Left ventricle myocardium inferior (tissue), 1 donor: Measurements from ENCODE around the gene RARA. TPM values are rescaled to one million over a fixed set of nuclear protein-coding genes. Genes with fewer than 3 reads are reported as not detected.

Experiments
- DNase-seq: peaks from one replicate; pipeline ENCODE4 v3.0.0-alpha.2; 2020
- H3K27ac ChIP-seq: fragments of 200-600 bp; replicated peaks from 2 replicates; pipeline ENCODE4 v1.8.0; 2021
- H3K27me3 ChIP-seq: fragments of 200-600 bp; 2 replicates; pipeline ENCODE4 v1.8.0; 2021; ENCODE audit warnings: low read depth
- H3K36me3 ChIP-seq: fragments of 200-600 bp; 2 replicates; pipeline ENCODE4 v1.8.0; 2021
- H3K4me1 ChIP-seq: fragments of 200-600 bp; 2 replicates; pipeline ENCODE4 v1.8.0; 2021
- H3K4me3 ChIP-seq: fragments of 200-600 bp; 2 replicates; pipeline ENCODE4 v1.8.0; 2021; ENCODE audit warnings: mild to moderate bottlenecking, moderate library complexity
- H3K9me3 ChIP-seq: fragments of 200-600 bp; replicated peaks from 2 replicates; pipeline ENCODE4 v1.8.0; 2021
- intact Hi-C: fragments of 100-400 bp; cut with micrococcal nuclease; formaldehyde crosslinking; loops from one replicate; pipeline ENCODE4 v1.11.0; 2022
- total RNA-seq: library from RNA; stranded (reverse); fragmentation: NEBNext Ultra II Directional; extraction: Animal tissue kit (Norgen Biotek cat#: 25700); gene quantifications from one replicate; pipeline ENCODE4 v1.2.1, GENCODE V29; 2021
- TF ChIP-seq, protein P1 (sequence below): fragments of 200-600 bp; IDR thresholded peaks from 2 replicates; pipeline ENCODE4 v1.8.0; 2021; ENCODE audit warnings: antibody characterized with exemption, mild to moderate bottlenecking, borderline replicate concordance
- donor health status: DM: no; HTN: yes; CAD: no; lungs with severe emphysema.

Gene RARA
- total RNA-seq, 1 donor from 2014 or later = 17.1 TPM

DNA sequence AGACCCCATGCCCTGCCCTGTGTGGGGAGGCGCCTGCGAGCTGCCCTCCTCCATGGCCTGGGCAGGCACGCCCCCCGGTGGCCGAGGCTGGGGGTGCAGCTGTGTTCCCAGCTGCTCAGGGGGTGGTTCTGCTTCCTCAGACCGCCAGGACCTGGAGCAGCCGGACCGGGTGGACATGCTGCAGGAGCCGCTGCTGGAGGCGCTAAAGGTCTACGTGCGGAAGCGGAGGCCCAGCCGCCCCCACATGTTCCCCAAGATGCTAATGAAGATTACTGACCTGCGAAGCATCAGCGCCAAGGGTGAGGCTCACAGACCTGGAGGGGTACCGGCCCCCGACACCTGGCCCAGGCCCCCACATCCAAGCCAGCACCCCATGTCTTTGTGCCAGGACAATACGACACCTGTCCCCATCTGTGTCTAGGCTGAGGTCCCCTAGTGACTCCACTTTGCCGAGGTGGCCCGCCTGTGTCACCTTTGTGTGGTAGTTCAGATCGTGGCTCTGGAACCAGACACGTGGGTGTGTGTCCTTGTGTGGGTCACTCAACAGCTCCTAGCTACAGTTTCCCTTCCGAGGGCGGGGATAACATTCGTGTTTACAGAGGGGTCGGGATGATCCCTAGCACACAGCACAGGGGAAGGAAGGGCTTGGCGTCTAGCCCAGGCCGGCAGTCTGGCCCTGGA, 46.3 kb downstream of the RARA start:
- DNase-seq = peak; percentile 79
- Histone ChIP-seq H3K27ac (peak overlapping the region; percentile 63), H3K4me1 (peaks cover 53% of the 10 kb centered on the region), H3K36me3 (peaks cover 55% of the 10 kb centered on the region), H3K4me3 (no peak overlapping the region), H3K27me3 (no peaks in the 10 kb centered on the region), H3K9me3 (no peaks in the 10 kb centered on the region)
- TF ChIP-seq, protein P1, sequence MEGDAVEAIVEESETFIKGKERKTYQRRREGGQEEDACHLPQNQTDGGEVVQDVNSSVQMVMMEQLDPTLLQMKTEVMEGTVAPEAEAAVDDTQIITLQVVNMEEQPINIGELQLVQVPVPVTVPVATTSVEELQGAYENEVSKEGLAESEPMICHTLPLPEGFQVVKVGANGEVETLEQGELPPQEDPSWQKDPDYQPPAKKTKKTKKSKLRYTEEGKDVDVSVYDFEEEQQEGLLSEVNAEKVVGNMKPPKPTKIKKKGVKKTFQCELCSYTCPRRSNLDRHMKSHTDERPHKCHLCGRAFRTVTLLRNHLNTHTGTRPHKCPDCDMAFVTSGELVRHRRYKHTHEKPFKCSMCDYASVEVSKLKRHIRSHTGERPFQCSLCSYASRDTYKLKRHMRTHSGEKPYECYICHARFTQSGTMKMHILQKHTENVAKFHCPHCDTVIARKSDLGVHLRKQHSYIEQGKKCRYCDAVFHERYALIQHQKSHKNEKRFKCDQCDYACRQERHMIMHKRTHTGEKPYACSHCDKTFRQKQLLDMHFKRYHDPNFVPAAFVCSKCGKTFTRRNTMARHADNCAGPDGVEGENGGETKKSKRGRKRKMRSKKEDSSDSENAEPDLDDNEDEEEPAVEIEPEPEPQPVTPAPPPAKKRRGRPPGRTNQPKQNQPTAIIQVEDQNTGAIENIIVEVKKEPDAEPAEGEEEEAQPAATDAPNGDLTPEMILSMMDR = peak; percentile 98
- intact Hi-C loops = loop anchor here (10.0 kb wide), 1 partner anchor 60 kb away; the partner anchor contains the start of gene TOP2A

DNA sequence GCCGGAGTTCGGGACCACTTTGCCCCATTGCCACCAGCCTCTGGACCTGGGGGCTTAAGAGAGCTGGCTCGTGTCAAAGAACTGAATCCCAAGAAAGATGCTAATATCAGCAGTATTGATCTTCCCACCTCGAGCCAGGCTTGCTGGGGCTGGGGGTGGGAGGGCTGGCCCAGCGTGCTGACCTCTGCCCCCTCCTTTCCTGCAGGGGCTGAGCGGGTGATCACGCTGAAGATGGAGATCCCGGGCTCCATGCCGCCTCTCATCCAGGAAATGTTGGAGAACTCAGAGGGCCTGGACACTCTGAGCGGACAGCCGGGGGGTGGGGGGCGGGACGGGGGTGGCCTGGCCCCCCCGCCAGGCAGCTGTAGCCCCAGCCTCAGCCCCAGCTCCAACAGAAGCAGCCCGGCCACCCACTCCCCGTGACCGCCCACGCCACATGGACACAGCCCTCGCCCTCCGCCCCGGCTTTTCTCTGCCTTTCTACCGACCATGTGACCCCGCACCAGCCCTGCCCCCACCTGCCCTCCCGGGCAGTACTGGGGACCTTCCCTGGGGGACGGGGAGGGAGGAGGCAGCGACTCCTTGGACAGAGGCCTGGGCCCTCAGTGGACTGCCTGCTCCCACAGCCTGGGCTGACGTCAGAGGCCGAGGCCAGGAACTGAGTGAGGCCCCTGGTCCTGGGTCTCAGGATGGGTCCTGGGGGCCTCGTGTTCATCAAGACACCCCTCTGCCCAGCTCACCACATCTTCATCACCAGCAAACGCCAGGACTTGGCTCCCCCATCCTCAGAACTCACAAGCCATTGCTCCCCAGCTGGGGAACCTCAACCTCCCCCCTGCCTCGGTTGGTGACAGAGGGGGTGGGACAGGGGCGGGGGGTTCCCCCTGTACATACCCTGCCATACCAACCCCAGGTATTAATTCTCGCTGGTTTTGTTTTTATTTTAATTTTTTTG, 47.1 kb downstream of the RARA start:
- peak overlapping the region; percentile 63 for H3K27ac ChIP-seq
- peak; percentile 68 for DNase-seq
- peaks cover 45% of the 10 kb centered on the region for H3K4me1 ChIP-seq
- no peaks in the 10 kb centered on the region for H3K9me3 ChIP-seq
- intact Hi-C loops = loop anchor here (10.0 kb wide), 1 partner anchor 59 kb away; the partner anchor contains the start of gene TOP2A
- H3K36me3 ChIP-seq = peaks cover 51% of the 10 kb centered on the region
- no peak overlapping the region for H3K4me3 ChIP-seq
- H3K27me3 ChIP-seq = no peaks in the 10 kb centered on the region
- TF ChIP-seq, protein P1 = no peak

DNA sequence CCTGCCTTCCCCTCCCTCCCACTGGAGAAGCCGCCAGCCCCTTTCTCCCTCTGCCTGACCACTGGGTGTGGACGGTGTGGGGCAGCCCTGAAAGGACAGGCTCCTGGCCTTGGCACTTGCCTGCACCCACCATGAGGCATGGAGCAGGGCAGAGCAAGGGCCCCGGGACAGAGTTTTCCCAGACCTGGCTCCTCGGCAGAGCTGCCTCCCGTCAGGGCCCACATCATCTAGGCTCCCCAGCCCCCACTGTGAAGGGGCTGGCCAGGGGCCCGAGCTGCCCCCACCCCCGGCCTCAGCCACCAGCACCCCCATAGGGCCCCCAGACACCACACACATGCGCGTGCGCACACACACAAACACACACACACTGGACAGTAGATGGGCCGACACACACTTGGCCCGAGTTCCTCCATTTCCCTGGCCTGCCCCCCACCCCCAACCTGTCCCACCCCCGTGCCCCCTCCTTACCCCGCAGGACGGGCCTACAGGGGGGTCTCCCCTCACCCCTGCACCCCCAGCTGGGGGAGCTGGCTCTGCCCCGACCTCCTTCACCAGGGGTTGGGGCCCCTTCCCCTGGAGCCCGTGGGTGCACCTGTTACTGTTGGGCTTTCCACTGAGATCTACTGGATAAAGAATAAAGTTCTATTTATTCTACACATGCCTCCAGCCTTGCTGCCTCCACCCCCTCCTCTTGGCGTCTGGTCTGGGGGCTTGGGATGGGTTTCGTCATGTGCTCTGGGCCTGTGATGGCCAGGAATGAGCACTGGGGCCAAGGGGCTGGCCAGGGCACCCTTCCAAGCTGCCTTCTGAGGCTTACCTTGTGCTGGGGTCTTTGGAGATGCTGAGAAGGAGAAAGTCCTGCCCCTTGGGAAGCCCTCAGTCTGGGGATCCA, 48.3 kb downstream of the RARA start:
- H3K4me3 ChIP-seq = no peak overlapping the region
- peaks cover 38% of the 10 kb centered on the region for H3K4me1 ChIP-seq
- intact Hi-C loops = loop anchor here (10.0 kb wide), 1 partner anchor 58 kb away; the partner anchor contains the start of gene TOP2A
- H3K36me3 ChIP-seq = peaks cover 41% of the 10 kb centered on the region
- DNase-seq = no peak
- peak overlapping the region; percentile 63 for H3K27ac ChIP-seq
- TF ChIP-seq, protein P1 = no peak
- peaks cover 9% of the 10 kb centered on the region for H3K27me3 ChIP-seq
- H3K9me3 ChIP-seq = no peaks in the 10 kb centered on the region

DNA sequence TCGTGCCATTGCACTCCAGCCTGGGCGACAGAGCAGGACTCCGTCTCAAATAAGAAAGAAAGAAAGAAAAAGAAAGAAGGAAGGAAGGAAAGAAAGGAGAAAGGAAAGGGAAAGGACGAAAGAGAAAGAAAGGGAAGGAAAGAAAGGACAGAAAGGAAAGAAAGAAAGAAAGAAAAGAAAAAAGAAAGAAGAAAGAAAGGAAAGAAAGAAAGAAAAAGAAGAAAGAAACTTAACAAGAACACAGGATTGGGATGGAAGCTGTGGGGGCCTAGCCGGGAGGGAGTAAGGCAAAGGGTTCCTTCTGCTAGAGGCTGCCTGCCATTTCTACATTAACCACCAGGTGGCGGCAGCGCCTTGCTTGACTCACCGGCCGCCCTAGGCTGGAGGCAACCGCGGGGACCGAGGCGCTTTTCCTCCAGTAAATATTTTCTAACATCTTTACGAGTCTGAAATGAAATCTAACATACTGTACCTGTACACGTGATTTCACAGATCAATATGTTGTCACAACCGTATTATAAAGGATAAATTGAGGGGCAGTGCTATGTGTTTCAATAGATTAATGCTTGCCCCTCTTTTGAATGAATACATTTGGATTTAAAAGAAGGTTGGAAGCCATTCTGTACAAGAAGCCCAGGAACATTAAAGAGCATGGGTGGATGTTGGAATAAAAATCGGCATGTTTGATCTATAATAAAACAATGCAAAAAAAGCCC, 49.5 kb downstream of the RARA start:
- H3K27me3 ChIP-seq = peaks cover 15% of the 10 kb centered on the region
- peaks cover 40% of the 10 kb centered on the region for H3K4me1 ChIP-seq
- peak overlapping the region; percentile 63 for H3K27ac ChIP-seq
- TF ChIP-seq, protein P1 = peak; percentile 99
- H3K36me3 ChIP-seq = peaks cover 28% of the 10 kb centered on the region
- H3K9me3 ChIP-seq = no peaks in the 10 kb centered on the region
- H3K4me3 ChIP-seq = peak overlapping the region; percentile 18
- intact Hi-C loops = loop anchor here (10.0 kb wide), 1 partner anchor 56 kb away; the partner anchor contains the start of gene TOP2A
- peak; percentile 90 for DNase-seq
